Measurements from ENCODE around the gene FNDC3B. TPM values are rescaled to one million over a fixed set of nuclear protein-coding genes. Genes with fewer than 3 reads are reported as not detected.

Gene FNDC3B
- total and polyA plus RNA-seq, 9 of the 15 experiments (the other 6 are each of a cell fraction or from before 2014, with no cell fraction given), result 7.0 to 35.8 (median 16.2) TPM

DNA sequence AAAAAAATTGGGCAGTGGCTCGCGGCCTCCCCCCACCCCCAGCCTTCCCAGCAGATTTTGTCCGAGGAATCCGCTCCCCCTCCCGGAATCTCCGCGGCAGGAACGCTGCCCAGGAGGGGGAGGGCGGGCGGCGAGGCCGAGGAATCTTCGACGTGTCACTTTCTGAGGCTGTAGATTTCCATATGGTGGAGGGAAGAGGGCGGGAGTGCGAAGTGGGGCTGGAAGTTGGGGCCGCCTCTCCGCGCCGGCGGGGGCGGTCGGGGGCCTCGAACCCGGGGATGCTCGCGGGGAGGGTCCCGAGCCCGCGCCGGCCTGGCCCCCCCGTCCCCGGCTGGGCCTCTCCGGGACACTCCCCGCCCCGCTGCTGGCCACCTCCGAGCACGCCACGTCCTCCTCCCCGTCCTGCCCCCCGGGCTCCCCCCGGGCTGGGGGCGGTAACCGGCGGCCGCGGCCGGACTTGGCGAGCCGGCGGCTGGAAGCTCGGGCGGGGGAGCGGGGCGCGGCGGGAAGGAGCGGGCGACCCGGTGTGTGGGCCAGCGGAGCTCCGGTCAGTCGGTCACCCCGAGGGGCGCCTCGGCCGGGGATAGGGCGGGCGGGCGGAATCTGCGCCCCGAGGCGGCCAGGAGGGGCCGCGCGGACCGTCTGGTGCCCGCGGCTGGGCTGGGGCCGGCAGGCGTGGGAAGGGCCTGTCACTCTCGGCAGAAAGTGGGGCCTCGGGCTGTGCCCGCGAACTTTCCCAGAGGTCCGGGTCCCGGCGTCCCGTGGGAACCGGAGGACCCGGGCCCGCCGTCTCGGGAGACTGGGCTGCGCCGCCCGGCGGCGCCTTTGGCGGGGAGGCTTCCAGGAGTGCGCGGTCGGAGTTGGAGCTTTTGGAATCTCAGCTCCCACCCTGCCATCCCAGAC is 951 bp downstream of the FNDC3B start (continued):
- TF ChIP-seq, protein P1, sequence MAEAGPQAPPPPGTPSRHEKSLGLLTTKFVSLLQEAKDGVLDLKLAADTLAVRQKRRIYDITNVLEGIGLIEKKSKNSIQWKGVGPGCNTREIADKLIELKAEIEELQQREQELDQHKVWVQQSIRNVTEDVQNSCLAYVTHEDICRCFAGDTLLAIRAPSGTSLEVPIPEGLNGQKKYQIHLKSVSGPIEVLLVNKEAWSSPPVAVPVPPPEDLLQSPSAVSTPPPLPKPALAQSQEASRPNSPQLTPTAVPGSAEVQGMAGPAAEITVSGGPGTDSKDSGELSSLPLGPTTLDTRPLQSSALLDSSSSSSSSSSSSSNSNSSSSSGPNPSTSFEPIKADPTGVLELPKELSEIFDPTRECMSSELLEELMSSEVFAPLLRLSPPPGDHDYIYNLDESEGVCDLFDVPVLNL (CRISPR knock-in tag; IDR thresholded peaks at IDR 0.05; ENCODE audit: low read depth), result no peak
- TF ChIP-seq HDGF (IDR thresholded peaks at IDR 0.05) (no peak), ILK (tag; IDR thresholded peaks at IDR 0.05; ENCODE audit: borderline replicate concordance, low read depth) (no peak), TAF1 (IDR thresholded peaks at IDR 0.05; ENCODE audit: control insufficient read depth, extremely low read depth, insufficient read depth, low read length, severe bottlenecking) (peak; percentile 61), KDM2B (CRISPR knock-in tag; IDR thresholded peaks at IDR 0.05) (no peak), CCNT2 (IDR thresholded peaks at IDR 0.05; ENCODE audit: borderline replicate concordance, extremely low read depth, insufficient read length, low read depth, low read length) (peak; percentile 84), ZNF75A (CRISPR knock-in tag; IDR thresholded peaks at IDR 0.05) (no peak), KDM5B (IDR thresholded peaks at IDR 0.05; ENCODE audit: insufficient replicate concordance, low read depth, low read length) (peak; percentile 14), TFAP4 (CRISPR knock-in tag; IDR thresholded peaks at IDR 0.05; ENCODE audit: borderline replicate concordance) (no peak), LCOR (CRISPR knock-in tag; IDR thresholded peaks at IDR 0.05) (no peak), KDM4B (IDR thresholded peaks at IDR 0.05; ENCODE audit: borderline replicate concordance in 2 of 2, low read depth in 1 of 2) (peak in 1 of 2 experiments; percentile 91; a peak in 2 of 4 replicates), THAP7 (CRISPR knock-in tag; IDR thresholded peaks at IDR 0.05) (no peak), SOX6 (IDR thresholded peaks at IDR 0.05) (no peak; the same call in 1 of the 2 replicates), ZNF347 (CRISPR knock-in tag; IDR thresholded peaks at IDR 0.05; ENCODE audit: low read depth) (no peak), USF2 (CRISPR knock-in tag; IDR thresholded peaks at IDR 0.05) (no peak), ZNF586 (CRISPR knock-in tag; conservative IDR thresholded peaks at IDR 0.05) (no peak), NELFE (IDR thresholded peaks at IDR 0.05; ENCODE audit: insufficient read depth, insufficient read length) (no peak), IFI16 (CRISPR knock-in tag; IDR thresholded peaks at IDR 0.05) (no peak), ZNF57 (CRISPR knock-in tag; IDR thresholded peaks at IDR 0.05) (no peak)
- TF ChIP-seq, protein P2, sequence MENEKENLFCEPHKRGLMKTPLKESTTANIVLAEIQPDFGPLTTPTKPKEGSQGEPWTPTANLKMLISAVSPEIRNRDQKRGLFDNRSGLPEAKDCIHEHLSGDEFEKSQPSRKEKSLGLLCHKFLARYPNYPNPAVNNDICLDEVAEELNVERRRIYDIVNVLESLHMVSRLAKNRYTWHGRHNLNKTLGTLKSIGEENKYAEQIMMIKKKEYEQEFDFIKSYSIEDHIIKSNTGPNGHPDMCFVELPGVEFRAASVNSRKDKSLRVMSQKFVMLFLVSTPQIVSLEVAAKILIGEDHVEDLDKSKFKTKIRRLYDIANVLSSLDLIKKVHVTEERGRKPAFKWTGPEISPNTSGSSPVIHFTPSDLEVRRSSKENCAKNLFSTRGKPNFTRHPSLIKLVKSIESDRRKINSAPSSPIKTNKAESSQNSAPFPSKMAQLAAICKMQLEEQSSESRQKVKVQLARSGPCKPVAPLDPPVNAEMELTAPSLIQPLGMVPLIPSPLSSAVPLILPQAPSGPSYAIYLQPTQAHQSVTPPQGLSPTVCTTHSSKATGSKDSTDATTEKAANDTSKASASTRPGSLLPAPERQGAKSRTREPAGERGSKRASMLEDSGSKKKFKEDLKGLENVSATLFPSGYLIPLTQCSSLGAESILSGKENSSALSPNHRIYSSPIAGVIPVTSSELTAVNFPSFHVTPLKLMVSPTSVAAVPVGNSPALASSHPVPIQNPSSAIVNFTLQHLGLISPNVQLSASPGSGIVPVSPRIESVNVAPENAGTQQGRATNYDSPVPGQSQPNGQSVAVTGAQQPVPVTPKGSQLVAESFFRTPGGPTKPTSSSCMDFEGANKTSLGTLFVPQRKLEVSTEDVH (IDR thresholded peaks at IDR 0.05; ENCODE audit: low read depth, partially characterized antibody), result no peak
